LNCaP clone FGC (cell line): Measurements from ENCODE around the gene SRCIN1.

Source experiments
- DNase-seq: peaks from one replicate; pipeline ENCODE4 v3.0.0-alpha.2; 2011; ENCODE audit warnings: low read depth
- H3K4me3 ChIP-seq: 2 replicates; pipeline ENCODE4 v1.5.1; 2011; ENCODE audit warnings: mild to moderate bottlenecking, low read depth, low read length, control low read depth
- TF ChIP-seq, protein P1 (sequence below): IDR thresholded peaks from 2 replicates; pipeline ENCODE4 v1.5.1; 2012; ENCODE audit warnings: mild to moderate bottlenecking; ENCODE audit not compliant: control insufficient read depth, insufficient read depth; ENCODE audit errors: extremely low read depth

Gene SRCIN1

DNA sequence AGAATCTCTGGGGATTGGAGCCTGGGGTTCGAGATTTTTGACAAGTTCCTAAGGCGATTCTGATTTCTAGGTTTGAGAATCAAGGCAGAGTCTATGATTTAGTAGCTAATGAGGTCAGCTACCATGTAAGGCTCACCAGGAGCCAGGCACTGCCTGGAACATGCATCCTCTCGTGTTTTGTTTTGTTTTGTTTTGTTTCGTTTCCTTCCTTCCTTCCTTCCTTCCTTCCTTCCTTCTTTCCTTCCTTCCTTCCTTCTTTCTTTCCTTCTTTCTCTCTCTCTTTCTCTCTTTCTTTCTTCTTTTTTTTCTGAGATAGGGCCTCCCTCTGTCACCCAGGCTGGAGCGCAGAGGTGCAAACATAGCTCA lies 39.1 kb downstream of the SRCIN1 start:
- no peak overlapping the region for H3K4me3 ChIP-seq
- no peak for DNase-seq
- TF ChIP-seq, protein P1, sequence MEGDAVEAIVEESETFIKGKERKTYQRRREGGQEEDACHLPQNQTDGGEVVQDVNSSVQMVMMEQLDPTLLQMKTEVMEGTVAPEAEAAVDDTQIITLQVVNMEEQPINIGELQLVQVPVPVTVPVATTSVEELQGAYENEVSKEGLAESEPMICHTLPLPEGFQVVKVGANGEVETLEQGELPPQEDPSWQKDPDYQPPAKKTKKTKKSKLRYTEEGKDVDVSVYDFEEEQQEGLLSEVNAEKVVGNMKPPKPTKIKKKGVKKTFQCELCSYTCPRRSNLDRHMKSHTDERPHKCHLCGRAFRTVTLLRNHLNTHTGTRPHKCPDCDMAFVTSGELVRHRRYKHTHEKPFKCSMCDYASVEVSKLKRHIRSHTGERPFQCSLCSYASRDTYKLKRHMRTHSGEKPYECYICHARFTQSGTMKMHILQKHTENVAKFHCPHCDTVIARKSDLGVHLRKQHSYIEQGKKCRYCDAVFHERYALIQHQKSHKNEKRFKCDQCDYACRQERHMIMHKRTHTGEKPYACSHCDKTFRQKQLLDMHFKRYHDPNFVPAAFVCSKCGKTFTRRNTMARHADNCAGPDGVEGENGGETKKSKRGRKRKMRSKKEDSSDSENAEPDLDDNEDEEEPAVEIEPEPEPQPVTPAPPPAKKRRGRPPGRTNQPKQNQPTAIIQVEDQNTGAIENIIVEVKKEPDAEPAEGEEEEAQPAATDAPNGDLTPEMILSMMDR = no peak

DNA sequence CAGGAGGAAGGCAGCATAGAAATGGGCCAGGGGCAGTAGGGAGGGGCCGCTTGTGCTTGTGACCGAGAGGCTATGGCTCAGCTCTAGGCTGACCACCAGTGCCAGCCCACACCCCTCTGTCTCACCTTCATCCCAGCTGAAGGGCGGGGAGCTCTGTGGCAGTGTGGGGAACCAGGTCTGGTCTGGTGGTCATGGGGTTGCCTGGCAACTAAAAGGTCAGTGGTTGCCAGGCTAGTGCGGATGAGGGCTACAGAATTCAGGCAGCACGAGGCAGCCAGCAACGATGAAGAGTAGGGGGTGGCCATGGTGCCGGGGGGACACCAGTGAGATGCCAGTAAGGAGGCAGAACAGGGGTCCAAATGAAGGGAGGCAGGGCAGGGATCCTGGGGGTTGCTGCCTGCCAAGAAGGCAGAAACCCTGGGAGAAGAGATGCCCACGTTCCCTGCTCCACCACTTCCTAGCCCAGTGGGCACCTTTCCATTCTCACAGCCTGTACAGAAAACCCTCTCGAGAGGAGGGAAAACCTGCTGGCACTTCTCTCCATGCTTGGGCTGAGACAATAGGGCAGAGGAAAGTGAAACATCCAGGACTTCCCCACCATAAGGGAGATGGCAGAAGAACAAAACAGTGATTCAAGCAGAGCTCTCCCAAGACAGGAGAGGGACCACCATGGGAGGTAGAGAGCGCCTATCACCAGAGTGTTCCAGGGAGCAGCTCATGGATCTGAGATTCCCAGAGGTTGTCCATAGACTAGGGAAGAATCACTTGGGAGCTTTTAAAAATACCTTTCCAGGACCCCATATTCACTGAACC lies 39.7 kb downstream of the SRCIN1 start:
- DNase-seq = no peak
- TF ChIP-seq, protein P1 = no peak
- H3K4me3 ChIP-seq = no peak overlapping the region

- TF ChIP-seq, protein P1 = no peak
- H3K4me3 ChIP-seq = no peak overlapping the region
- DNase-seq = no peak
These were observed 40.9 kb downstream of the SRCIN1 start for GRCh38 chr17:38564869-38565268.

GRCh38 chr17:38564254-38564837 lies 41.4 kb downstream of the SRCIN1 start:
- H3K4me3 ChIP-seq = no peak overlapping the region
- DNase-seq = no peak
- TF ChIP-seq, protein P1 = no peak

- no peak overlapping the region for H3K4me3 ChIP-seq
- no peak for DNase-seq
- TF ChIP-seq, protein P1 = no peak
These were observed 42.1 kb downstream of the SRCIN1 start for GRCh38 chr17:38563362-38564253.

- TF ChIP-seq, protein P1 = no peak
- DNase-seq = no peak
- H3K4me3 ChIP-seq = no peak overlapping the region
These were observed 42.8 kb downstream of the SRCIN1 start for GRCh38 chr17:38562903-38563302.
